Measurements from ENCODE around the gene FBLN2.

Gene FBLN2

GRCh38 chr3:13636186-13636585 is 87.3 kb downstream of the FBLN2 start:
- TF ChIP-seq, protein P1, sequence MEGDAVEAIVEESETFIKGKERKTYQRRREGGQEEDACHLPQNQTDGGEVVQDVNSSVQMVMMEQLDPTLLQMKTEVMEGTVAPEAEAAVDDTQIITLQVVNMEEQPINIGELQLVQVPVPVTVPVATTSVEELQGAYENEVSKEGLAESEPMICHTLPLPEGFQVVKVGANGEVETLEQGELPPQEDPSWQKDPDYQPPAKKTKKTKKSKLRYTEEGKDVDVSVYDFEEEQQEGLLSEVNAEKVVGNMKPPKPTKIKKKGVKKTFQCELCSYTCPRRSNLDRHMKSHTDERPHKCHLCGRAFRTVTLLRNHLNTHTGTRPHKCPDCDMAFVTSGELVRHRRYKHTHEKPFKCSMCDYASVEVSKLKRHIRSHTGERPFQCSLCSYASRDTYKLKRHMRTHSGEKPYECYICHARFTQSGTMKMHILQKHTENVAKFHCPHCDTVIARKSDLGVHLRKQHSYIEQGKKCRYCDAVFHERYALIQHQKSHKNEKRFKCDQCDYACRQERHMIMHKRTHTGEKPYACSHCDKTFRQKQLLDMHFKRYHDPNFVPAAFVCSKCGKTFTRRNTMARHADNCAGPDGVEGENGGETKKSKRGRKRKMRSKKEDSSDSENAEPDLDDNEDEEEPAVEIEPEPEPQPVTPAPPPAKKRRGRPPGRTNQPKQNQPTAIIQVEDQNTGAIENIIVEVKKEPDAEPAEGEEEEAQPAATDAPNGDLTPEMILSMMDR (IDR thresholded peaks at IDR 0.05): no peak
- TF ChIP-seq ZFX (IDR thresholded peaks at IDR 0.05; ENCODE audit: borderline replicate concordance): no peak

GRCh38 chr3:13636874-13637273 is 87.9 kb downstream of the FBLN2 start:
- no peak overlapping the region for H3K27ac ChIP-seq
- no peak for TF ChIP-seq ZFX (IDR thresholded peaks at IDR 0.05; ENCODE audit: borderline replicate concordance)
- TF ChIP-seq, protein P1 (IDR thresholded peaks at IDR 0.05): no peak

More at GRCh38 chr3:13636186-13636585, 87.3 kb downstream of the FBLN2 start:
- H3K27ac ChIP-seq: no peak overlapping the region

GRCh38 chr3:13637311-13637891 is 88.5 kb downstream of the FBLN2 start:
- no peak overlapping the region for H3K27ac ChIP-seq
- TF ChIP-seq, protein P1 (IDR thresholded peaks at IDR 0.05): no peak
- no peak for TF ChIP-seq ZFX (IDR thresholded peaks at IDR 0.05; ENCODE audit: borderline replicate concordance)

- TF ChIP-seq, protein P1 (IDR thresholded peaks at IDR 0.05): no peak
- TF ChIP-seq ZFX (IDR thresholded peaks at IDR 0.05; ENCODE audit: borderline replicate concordance): no peak
- H3K27ac ChIP-seq: no peak overlapping the region
Measured at GRCh38 chr3:13637953-13638352, 89.0 kb downstream of the FBLN2 start.

- no peak for TF ChIP-seq ZFX (IDR thresholded peaks at IDR 0.05; ENCODE audit: borderline replicate concordance)
- TF ChIP-seq, protein P1 (IDR thresholded peaks at IDR 0.05): no peak
- H3K27ac ChIP-seq: no peak overlapping the region
Measured at GRCh38 chr3:13638927-13639326, 90.0 kb downstream of the FBLN2 start.

DNA sequence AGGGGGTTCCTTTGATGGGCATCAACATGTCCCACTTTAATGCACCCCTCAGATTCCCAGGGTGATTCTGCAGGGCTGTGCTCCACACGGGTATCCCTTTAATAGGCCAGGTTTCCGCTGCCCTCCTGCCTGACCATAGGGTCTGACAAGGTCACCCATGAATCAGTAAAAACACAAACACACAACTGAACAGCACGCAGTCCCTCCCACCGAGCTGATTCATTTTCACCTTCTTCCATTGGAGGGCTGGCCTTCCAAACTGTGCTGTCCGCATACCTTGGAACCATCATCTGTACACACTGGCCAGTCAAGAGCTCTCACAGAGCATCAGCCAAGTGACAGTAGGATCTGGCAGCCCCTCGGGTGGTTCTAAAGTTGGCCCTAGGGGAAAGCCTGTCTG is 93.7 kb downstream of the FBLN2 start:
- TF ChIP-seq, protein P1 (IDR thresholded peaks at IDR 0.05): no peak
- no peak for TF ChIP-seq ZFX (IDR thresholded peaks at IDR 0.05; ENCODE audit: borderline replicate concordance)
- no peak overlapping the region for H3K27ac ChIP-seq

DNA sequence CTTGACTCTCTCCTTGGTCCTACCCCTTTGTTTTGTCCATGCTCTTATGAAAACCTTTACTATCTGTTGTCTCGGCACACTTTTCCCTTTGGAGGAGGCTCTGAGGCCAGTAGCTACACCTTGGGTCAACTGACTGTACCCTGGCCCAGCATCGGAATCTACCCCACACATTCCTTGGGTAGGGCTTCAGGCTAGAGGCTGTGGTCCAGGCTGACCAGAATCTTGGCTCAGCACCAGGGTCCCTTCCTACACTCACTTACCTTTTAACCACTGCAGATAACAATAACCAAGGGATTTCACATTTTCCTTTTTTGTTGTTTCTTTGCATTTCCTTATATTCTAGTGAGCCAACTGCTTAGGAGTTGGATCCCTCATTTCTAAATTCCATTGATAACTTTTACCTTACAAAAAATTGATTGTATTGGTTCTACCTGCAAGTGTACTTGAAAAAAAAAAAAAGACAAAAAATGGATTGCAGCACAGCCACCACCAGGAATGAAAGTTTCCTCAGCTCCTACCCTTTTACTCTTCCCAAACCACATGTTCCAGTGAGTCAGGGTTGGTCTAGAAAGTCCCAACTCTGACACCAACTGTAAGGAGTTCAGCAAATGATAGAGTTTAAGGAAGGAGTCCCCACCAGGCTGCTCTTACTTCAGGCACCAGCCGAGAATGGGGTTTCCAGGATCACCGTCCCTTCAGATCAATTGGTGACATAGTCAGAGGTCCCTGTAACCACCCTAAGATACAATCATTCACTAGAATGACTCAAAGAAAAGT is 95.6 kb downstream of the FBLN2 start:
- no peak overlapping the region for H3K27ac ChIP-seq
- TF ChIP-seq, protein P1 (IDR thresholded peaks at IDR 0.05): no peak
- no peak for TF ChIP-seq ZFX (IDR thresholded peaks at IDR 0.05; ENCODE audit: borderline replicate concordance)

Data from 22Rv1 (cell line).